Activated CD4-positive, alpha-beta T cell treated with anti-CD3 and anti-CD28 coated beads, Interleukin-2, amount 10 ng/mL, durations not matched to agents 7 days and 5 days (primary cell): Measurements from ENCODE around the gene PRKAR1B. TPM values are rescaled to one million over a fixed set of nuclear protein-coding genes. Genes with fewer than 3 reads are reported as not detected.

ENCODE experiments used
- CTCF ChIA-PET: fragments of 350-600 bp; sonication (Branson Sonifier 250); formaldehyde crosslinking; loops from one replicate; lab custom pipeline; 2021; ENCODE audit warnings: antibody characterized with exemption; lab: Charles Lee
- POLR2A ChIA-PET: fragments of 350-600 bp; sonication (Branson Sonifier 250); formaldehyde crosslinking; loops from one replicate; lab custom pipeline; 2021; ENCODE audit warnings: antibody characterized with exemption; lab: Charles Lee
- DNase-seq: peaks from one replicate; pipeline ENCODE4 v3.0.0-alpha.2; 2020
- H3K27ac Mint-ChIP-seq: one replicate; pipeline ENCODE4 v1.8.0; 2021; ENCODE audit warnings: mild to moderate bottlenecking, moderate library complexity, mixed read lengths
- H3K27me3 Mint-ChIP-seq: one replicate; pipeline ENCODE4 v1.8.0; 2021; ENCODE audit warnings: mixed read lengths
- H3K36me3 Mint-ChIP-seq: one replicate; pipeline ENCODE4 v1.8.0; 2021; ENCODE audit warnings: low read depth, mixed read lengths
- H3K4me1 Mint-ChIP-seq: one replicate; pipeline ENCODE4 v1.8.0; 2021; ENCODE audit warnings: mixed read lengths
- H3K4me3 Mint-ChIP-seq: one replicate; pipeline ENCODE4 v1.8.0; 2021; ENCODE audit warnings: mild to moderate bottlenecking, moderate library complexity, mixed read lengths
- H3K9me3 Mint-ChIP-seq: one replicate; pipeline ENCODE4 v1.8.0; 2021; ENCODE audit warnings: mixed read lengths
- total RNA-seq, 2 experiments: library from RNA; stranded (reverse); gene quantifications; one replicate each; pipeline ENCODE4 v1.2.3, GENCODE V29; 2021

Gene PRKAR1B
- total RNA-seq, 2 experiments from 2014 or later = 29.8 to 32.5 TPM

DNA sequence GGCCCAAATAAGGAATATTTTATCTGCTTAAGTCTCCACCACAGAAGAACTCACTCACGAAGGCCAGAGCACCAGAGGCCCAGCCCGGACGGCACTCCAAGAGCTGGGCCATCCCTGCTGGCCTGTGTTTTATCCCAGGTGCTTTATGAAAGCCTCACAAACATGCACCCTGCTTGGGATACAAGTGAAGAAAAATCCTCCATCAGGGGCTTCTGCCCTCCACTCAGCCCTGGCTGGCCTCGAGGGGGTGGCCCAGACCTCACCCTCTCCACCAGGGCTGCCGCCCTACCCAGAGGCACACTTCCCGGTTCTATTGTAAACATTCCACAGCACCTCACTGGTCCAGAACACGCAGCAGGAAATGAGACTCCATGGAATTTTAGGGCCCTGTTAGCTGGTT is 20.4 kb downstream of the PRKAR1B start:
- Mint-ChIP-seq H3K9me3 (peaks cover 6% of the 10 kb centered on the region), H3K4me3 (no peak overlapping the region), H3K4me1 (no peaks in the 10 kb centered on the region), H3K36me3 (peaks cover 25% of the 10 kb centered on the region), H3K27ac (no peak overlapping the region), H3K27me3 (no peaks in the 10 kb centered on the region)
- POLR2A ChIA-PET = no interaction called here
- no peak for DNase-seq
- CTCF ChIA-PET = no interaction called here

DNA sequence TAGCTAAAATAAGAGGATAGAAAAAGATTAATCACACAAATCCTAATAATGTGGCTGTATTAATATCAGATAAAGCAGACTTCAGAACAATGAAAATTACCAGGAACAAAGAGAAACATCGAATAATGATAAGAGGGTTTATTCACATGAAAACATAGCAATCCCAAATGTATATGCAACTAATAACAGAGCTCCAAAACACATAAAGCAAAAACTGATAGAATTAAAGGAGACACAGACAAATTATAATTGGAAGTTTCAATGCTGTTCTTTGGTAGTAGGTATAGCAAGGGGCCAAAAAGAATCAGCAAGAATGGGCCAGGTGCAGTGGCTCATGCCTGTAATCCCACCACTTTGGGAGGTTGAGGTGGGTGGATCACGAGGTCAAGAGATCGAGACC is 24.0 kb downstream of the PRKAR1B start:
- peaks cover 8% of the 10 kb centered on the region for H3K9me3 Mint-ChIP-seq
- H3K27ac Mint-ChIP-seq = no peak overlapping the region
- CTCF ChIA-PET = no interaction called here
- no peak overlapping the region for H3K4me3 Mint-ChIP-seq
- H3K4me1 Mint-ChIP-seq = no peaks in the 10 kb centered on the region
- POLR2A ChIA-PET = no interaction called here
- no peak for DNase-seq
- H3K36me3 Mint-ChIP-seq = peaks cover 22% of the 10 kb centered on the region
- no peaks in the 10 kb centered on the region for H3K27me3 Mint-ChIP-seq

DNA sequence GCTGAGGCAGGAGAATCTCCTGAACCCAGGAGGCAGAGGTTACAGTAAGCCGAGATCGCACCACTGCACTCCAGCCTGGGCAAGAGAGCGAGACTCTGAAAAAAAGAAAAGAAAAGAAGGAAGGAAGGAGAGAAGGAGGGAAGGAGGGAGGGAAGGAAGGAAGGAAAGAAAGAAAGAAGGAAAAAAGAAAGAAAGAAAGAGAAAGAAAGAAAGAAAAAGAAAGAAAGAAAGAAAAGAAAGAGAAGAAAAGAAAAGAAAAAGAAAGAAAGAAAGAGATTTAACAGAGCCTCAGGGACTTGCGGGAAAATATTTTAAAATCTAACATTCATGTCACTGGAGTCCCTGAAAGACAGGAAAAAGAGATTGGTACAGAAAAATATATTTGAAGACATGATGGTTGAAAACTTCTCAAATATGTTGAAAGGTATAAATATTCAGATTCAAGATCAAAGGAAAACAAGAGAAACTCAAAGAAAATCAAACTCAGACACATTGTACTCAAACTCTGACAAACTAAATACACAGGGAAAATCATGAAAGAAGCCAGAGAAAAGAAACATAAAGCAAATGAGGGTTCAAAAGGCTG is 25.9 kb downstream of the PRKAR1B start:
- Mint-ChIP-seq H3K4me3 (no peak overlapping the region), H3K36me3 (peaks cover 16% of the 10 kb centered on the region), H3K4me1 (no peaks in the 10 kb centered on the region), H3K27me3 (no peaks in the 10 kb centered on the region), H3K27ac (no peak overlapping the region), H3K9me3 (peaks cover 8% of the 10 kb centered on the region)
- POLR2A ChIA-PET = no interaction called here
- CTCF ChIA-PET = no interaction called here
- no peak for DNase-seq

- H3K4me3 Mint-ChIP-seq = no peak overlapping the region
- POLR2A ChIA-PET = interaction anchor here (0.6 kb wide), 1 partner anchor 68 kb away, joined by 3 read pairs; no protein-coding TSS in a partner anchor
- peaks cover 8% of the 10 kb centered on the region for H3K9me3 Mint-ChIP-seq
- H3K36me3 Mint-ChIP-seq = peaks cover 16% of the 10 kb centered on the region
- CTCF ChIA-PET = no interaction called here
- no peaks in the 10 kb centered on the region for H3K4me1 Mint-ChIP-seq
- H3K27ac Mint-ChIP-seq = no peak overlapping the region
- DNase-seq = no peak
- no peaks in the 10 kb centered on the region for H3K27me3 Mint-ChIP-seq
Observed at GRCh38 chr7:699476-700170, 27.5 kb downstream of the PRKAR1B start.

DNA sequence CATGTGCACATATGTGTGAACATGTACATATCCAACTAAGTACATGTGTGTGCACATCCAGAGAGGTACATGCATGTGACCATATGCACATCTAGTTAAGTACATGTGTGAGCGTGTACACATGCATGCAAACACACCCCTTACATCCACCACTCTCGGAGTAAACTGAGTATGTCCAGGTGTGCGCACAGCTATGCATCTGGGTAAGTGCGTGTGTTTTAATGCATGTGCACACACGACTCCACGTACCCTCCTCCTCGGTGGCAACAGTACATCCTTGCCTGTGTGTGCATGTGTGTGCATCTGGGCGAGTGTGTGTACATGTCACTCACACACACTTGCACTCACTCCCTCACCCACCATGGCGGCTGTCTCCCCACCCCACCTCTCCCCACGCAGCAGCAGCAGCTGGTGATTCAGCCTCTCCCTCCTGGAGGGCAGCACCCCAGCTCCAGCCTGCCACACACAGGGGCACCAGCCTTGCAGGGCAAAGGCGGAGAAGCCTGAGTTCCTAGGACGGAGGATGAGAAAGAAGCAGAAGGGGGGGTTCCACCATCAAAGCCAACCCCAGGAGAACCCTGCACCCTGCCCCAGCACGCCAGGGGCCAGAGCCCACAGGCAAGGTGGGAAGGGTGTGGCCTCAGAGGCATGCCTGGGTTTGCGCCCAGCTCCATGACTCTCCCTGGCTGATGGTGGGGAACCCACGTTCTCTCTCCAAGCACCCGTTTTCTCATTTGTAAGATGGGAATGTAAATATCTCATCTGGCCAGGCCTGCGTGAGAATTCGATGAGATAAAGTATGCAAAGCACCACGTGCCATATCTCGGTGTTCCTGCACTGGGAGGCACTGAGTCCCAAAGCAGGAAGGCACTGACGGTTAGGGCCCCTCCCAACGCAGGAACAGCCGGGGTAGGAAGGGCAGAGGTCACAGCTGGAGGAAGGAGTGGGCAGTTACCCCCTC is 28.3 kb downstream of the PRKAR1B start:
- H3K27me3 Mint-ChIP-seq = no peaks in the 10 kb centered on the region
- no peaks in the 10 kb centered on the region for H3K4me1 Mint-ChIP-seq
- H3K4me3 Mint-ChIP-seq = no peak overlapping the region
- ChIA-PET POLR2A (no interaction called here), CTCF (interaction anchor here (0.7 kb wide), 1 partner anchor 10 kb away, joined by 6 read pairs; no protein-coding TSS in a partner anchor)
- DNase-seq = no peak
- H3K27ac Mint-ChIP-seq = no peak overlapping the region
- H3K9me3 Mint-ChIP-seq = peaks cover 8% of the 10 kb centered on the region
- peaks cover 13% of the 10 kb centered on the region for H3K36me3 Mint-ChIP-seq

DNA sequence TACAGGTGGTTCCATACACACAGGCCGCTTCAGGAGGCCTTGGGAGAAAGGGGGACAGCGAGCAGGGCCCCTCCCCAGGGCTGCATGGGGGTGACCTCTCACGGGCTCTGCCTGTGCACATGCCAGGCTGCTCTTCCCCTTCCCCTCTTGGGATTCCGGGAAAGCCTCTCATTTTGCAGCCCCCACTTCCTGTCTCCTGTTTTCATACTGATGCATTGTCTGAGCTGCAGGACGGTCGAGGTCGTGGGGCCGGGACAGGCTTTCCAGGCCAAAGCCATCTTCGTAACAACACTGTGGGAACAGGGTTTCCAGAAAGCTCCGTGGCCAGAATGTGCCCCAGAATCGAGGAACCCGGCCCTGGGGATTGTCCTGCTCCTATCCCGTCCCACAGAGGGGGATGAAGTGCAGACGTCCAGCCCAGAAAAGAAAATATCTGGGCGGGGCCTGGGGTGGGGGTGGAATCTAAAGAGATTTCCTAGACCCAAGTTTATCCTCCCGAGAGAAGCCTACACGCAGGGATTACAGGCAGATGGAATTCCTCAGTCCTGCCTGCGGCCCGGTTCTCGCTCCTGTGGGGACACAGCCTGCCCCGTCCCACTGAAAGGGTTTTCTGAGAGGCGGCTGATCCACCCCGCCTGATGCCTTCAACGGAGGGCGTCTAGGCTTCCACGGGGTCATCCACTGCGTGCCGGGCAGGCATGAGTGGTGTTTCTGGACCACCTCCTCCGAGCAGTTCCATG is 30.1 kb downstream of the PRKAR1B start:
- Mint-ChIP-seq H3K27me3 (no peaks in the 10 kb centered on the region), H3K9me3 (peaks cover 5% of the 10 kb centered on the region), H3K36me3 (peaks cover 10% of the 10 kb centered on the region), H3K4me1 (no peaks in the 10 kb centered on the region), H3K27ac (no peak overlapping the region), H3K4me3 (no peak overlapping the region)
- POLR2A ChIA-PET = no interaction called here
- no peak for DNase-seq
- CTCF ChIA-PET = no interaction called here

- ChIA-PET POLR2A (no interaction called here), CTCF (no interaction called here)
- Mint-ChIP-seq H3K27ac (no peak overlapping the region), H3K36me3 (peaks cover 11% of the 10 kb centered on the region), H3K4me1 (no peaks in the 10 kb centered on the region), H3K9me3 (peaks cover 8% of the 10 kb centered on the region), H3K27me3 (no peaks in the 10 kb centered on the region), H3K4me3 (no peak overlapping the region)
- no peak for DNase-seq
Observed at GRCh38 chr7:696426-696811, 30.7 kb downstream of the PRKAR1B start.

DNA sequence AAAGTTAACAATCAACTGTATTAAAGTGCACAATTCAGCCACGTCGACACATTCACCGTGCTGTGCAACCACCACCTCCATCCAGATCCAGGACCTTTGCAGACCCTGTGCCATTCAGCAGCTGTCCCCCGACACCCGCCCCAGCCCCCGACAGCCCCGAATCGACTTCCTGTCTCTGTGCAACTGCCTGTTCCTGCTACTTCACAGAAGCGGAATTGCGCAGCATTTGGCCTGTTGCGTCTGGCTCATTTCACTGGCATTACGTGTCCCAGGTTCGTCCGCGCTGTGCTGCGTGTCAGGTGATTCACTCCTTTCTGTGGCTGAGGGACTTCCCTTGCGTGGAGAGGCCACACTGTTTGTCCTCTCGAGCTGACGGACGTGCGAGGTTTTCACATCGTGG is 33.8 kb downstream of the PRKAR1B start:
- no peak for DNase-seq
- no peak overlapping the region for H3K4me3 Mint-ChIP-seq
- H3K4me1 Mint-ChIP-seq = no peaks in the 10 kb centered on the region
- ChIA-PET POLR2A (no interaction called here), CTCF (no interaction called here)
- H3K36me3 Mint-ChIP-seq = peaks cover 26% of the 10 kb centered on the region
- no peak overlapping the region for H3K27ac Mint-ChIP-seq
- peaks cover 18% of the 10 kb centered on the region for H3K9me3 Mint-ChIP-seq
- H3K27me3 Mint-ChIP-seq = no peaks in the 10 kb centered on the region

DNA sequence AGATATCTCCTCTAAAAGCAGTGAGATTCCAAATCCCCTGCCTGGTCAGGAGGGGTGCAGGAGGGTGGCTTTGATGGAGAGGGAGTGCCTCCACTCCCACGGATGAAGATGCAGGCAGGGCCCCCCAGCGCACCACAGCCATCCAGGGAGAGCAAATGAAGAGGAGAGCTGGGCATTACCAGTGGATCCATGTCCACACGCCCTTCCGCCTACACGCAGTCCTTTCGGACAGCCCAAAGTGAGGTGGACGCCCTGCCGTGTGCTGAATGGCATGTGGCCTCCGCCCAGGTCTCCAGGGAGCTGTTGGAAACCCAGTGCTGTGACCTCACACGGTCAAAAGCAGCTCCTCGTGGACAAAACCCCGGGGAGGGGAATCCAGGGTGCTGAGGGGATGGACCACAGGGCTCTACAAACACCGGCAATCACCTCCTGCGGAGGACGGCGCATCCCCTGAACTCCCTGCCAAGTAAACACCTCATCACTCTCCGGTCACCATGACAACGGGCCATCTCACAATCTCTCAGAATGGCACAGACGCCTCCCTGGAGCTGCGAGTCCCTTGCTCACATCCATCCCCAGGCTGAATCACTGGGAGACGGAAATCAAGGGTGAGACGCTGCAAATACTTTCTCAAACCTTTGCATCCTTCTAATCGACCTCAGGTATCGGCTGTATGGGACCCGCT is 35.6 kb downstream of the PRKAR1B start:
- H3K27ac Mint-ChIP-seq = no peak overlapping the region
- ChIA-PET POLR2A (no interaction called here), CTCF (no interaction called here)

GRCh38 chr7:690478-691360 is 36.4 kb downstream of the PRKAR1B start:
- Mint-ChIP-seq H3K9me3 (peaks cover 29% of the 10 kb centered on the region), H3K4me3 (no peak overlapping the region), H3K4me1 (no peaks in the 10 kb centered on the region), H3K27ac (no peak overlapping the region), H3K27me3 (no peaks in the 10 kb centered on the region), H3K36me3 (peaks cover 38% of the 10 kb centered on the region)
- ChIA-PET POLR2A (no interaction called here), CTCF (no interaction called here)
- DNase-seq = no peak

More for the DNA sequence above, 35.6 kb downstream of the PRKAR1B start:
- peaks cover 38% of the 10 kb centered on the region for H3K36me3 Mint-ChIP-seq
- DNase-seq = no peak
- no peaks in the 10 kb centered on the region for H3K27me3 Mint-ChIP-seq
- H3K4me3 Mint-ChIP-seq = no peak overlapping the region
- no peaks in the 10 kb centered on the region for H3K4me1 Mint-ChIP-seq
- peaks cover 28% of the 10 kb centered on the region for H3K9me3 Mint-ChIP-seq

- Mint-ChIP-seq H3K27me3 (no peaks in the 10 kb centered on the region), H3K27ac (no peak overlapping the region), H3K4me1 (no peaks in the 10 kb centered on the region), H3K36me3 (peaks cover 44% of the 10 kb centered on the region), H3K4me3 (no peak overlapping the region), H3K9me3 (peaks cover 36% of the 10 kb centered on the region)
- CTCF ChIA-PET = no interaction called here
- DNase-seq = no peak
- POLR2A ChIA-PET = no interaction called here
Observed at GRCh38 chr7:685540-685939, 41.5 kb downstream of the PRKAR1B start.
